IPS DF 19.7 (cell line): Measurements from ENCODE around the gene ACACA.

Source experiments
- DNase-seq: peaks from one replicate; pipeline ENCODE4 v3.0.0-alpha.2; 2013; ENCODE audit warnings: low read depth, low spot score

Gene ACACA

GRCh38 chr17:37039269-37039668 lies 367.4 kb downstream of the ACACA start:
- DNase-seq, result no peak

DNA sequence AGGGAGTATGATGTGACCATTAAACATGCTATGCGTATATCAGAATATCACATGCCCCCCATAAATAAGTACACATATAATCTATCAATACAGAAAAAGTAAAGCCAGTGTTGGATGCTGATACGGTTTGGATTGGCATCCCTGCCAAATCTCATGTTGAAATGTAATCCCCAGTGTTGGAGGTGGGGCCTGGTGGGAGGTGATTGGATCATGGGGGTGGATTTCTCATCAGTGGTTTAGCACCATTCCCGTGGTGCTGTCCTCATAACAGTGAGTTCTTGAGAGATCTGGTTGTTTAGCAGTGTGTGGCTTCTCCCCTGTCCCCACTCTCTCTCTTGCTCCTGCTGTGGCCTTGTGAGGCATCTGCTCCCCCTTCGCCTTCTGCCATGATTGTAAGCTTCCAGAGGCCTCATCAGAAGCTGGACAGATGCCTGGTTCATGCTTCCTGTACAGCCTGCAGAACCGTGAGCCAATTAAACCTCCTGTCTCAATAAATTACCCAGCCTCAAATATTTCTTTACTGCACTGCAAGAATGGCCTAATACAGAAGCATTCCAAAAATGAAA lies 369.0 kb downstream of the ACACA start:
- DNase-seq, result no peak
